ENCODE results near the gene BOD1. TPM values are rescaled to one million over a fixed set of nuclear protein-coding genes. Genes with fewer than 3 reads are reported as not detected.

BOD1 gene
- total and polyA plus RNA-seq, 9 of the 15 experiments (the other 6 are each of a cell fraction or from before 2014, with no cell fraction given), result 10.1 to 31.6 (median 22.6) TPM

GRCh38 chr5:173627860-173628392 is 11.5 kb upstream of the BOD1 start (continued):
- TF ChIP-seq CREB5 (CRISPR knock-in tag; IDR thresholded peaks at IDR 0.05) (no peak), MAFG (tag; conservative IDR thresholded peaks at IDR 0.05) (peak; percentile 88), TGIF2 (CRISPR knock-in tag; IDR thresholded peaks at IDR 0.05) (no peak), MEF2A (IDR thresholded peaks at IDR 0.05; ENCODE audit: control insufficient read depth, low read depth, low read length) (no peak), PHB2 (IDR thresholded peaks at IDR 0.05; ENCODE audit: low read depth) (no peak), RB1 (IDR thresholded peaks at IDR 0.05; ENCODE audit: low read depth) (no peak), ZNF764 (CRISPR knock-in tag; IDR thresholded peaks at IDR 0.05; ENCODE audit: low read depth) (no peak), ZNF274 (IDR thresholded peaks at IDR 0.05; ENCODE audit: borderline replicate concordance, low read depth, low read length) (no peak), MAFF (IDR thresholded peaks at IDR 0.05; ENCODE audit: low read length) (peak; percentile 93), HDAC2 (IDR thresholded peaks at IDR 0.05) (no peak)

- Histone ChIP-seq H3K9ac (ENCODE audit: insufficient read depth in 1 of 2, low read depth in 2 of 2, low read length in 2 of 2) (no peak overlapping the region), H3K4me2 (ENCODE audit: insufficient read depth, low read length) (no peak overlapping the region), H2AFZ (ENCODE audit: low read depth, low read length) (no peak overlapping the region), H3K27ac (ENCODE audit: extremely low read depth, low read depth, low read length) (no peak overlapping the region), H3K4me3 (no peak overlapping the region), H3K9me3 (replicated peaks; ENCODE audit: control insufficient read depth, insufficient read depth, low read depth, low read length) (no peaks in the 10 kb centered on the region), H4K20me1 (replicated peaks; ENCODE audit: control insufficient read depth, insufficient read depth, low read length) (no peaks in the 10 kb centered on the region), H3K4me1 (replicated peaks in 1 of 2; ENCODE audit: control insufficient read depth in 2 of 2, insufficient read depth in 2 of 2, low read length in 2 of 2) (peaks cover 0 to 19% of the 10 kb centered on the region in 2 experiments; a peak in 4 of 5 replicates), H3K36me3 (ENCODE audit: control insufficient read depth, insufficient read depth, low read length) (no peaks in the 10 kb centered on the region), H3K79me2 (ENCODE audit: control insufficient read depth, insufficient read depth, low read length) (no peaks in the 10 kb centered on the region), H3K9me1 (ENCODE audit: control insufficient read depth, insufficient read depth, low read length) (no peaks in the 10 kb centered on the region), H3K27me3 (ENCODE audit: control insufficient read depth in 2 of 2, insufficient read depth in 2 of 2, low read length in 2 of 2) (no peaks in the 10 kb centered on the region)
- DNase-seq (ENCODE audit: extremely low read depth in 1 of 4, low spot score in 3 of 4) (no peak), FAIRE-seq (no peak), ATAC-seq (no peak)
- TF ChIP-seq ZBTB12 (CRISPR knock-in tag; IDR thresholded peaks at IDR 0.05) (no peak), ZFP36 (IDR thresholded peaks at IDR 0.05; ENCODE audit: low read depth, low read length, partially characterized antibody) (peak; percentile 66), TBP (optimal IDR thresholded peaks at IDR 0.05; ENCODE audit: low read depth, low read length) (no peak), BCOR (IDR thresholded peaks at IDR 0.05) (0 out of 2 replicates have a peak, but pooled peaks have one; percentile 10), POLR2H (tag; IDR thresholded peaks at IDR 0.05; ENCODE audit: low read depth) (no peak), RBM15 (IDR thresholded peaks at IDR 0.05; ENCODE audit: insufficient read depth, low read length) (no peak), RBM25 (IDR thresholded peaks at IDR 0.05; ENCODE audit: low read depth, low read length, severe bottlenecking) (peak; percentile 71)
- ChIA-PET CTCF (ENCODE audit: low intra/inter-chr PET ratio) (no interaction called here), POLR2A (no interaction called here)
- in situ Hi-C loops (cut with MboI), result no loop called here
- no TSS peak for BruUV-seq (replicated peaks)
- intact Hi-C loops (cut with micrococcal nuclease), result loop anchor here (5.0 to 10.0 kb wide), 2 partner anchors 138 to 210 kb away; no protein-coding TSS in a partner anchor
- 27% methylated on average over 4 of the region's 4 CpGs for WGBS (ENCODE audit: insufficient coverage, low coverage, missing lambda C conversion rate)
Measured at GRCh38 chr5:173627271-173627670, 10.8 kb upstream of the BOD1 start.

Data from K562 (cell line).